HFF-Myc (cell line): Measurements from ENCODE around the gene CNIH4.
A peak's percentile ranks its signal among the peaks of the same experiment; 100 is the strongest.
"Not testable (repeated sequence)": the region's sequence is repeated elsewhere in the genome, so short reads cannot be mapped to it uniquely, and the experiment has no call there.

Experiments used
- DNase-seq: peaks from one replicate; pipeline ENCODE4 v3.0.0-alpha.2; 2011; ENCODE audit warnings: low read depth; ENCODE audit errors: extremely low read depth
- H3K4me3 ChIP-seq: replicated peaks from 2 replicates; pipeline ENCODE4 v1.5.1; 2011; ENCODE audit warnings: low read depth, mild to moderate bottlenecking, control low read depth, low read length
- TF ChIP-seq, protein P1 (sequence below): IDR thresholded peaks from 2 replicates; pipeline ENCODE4 v1.5.1; 2012; ENCODE audit warnings: mild to moderate bottlenecking, low read depth, low read length, control low read depth; ENCODE audit errors: missing control alignments

The CNIH4 gene

DNA sequence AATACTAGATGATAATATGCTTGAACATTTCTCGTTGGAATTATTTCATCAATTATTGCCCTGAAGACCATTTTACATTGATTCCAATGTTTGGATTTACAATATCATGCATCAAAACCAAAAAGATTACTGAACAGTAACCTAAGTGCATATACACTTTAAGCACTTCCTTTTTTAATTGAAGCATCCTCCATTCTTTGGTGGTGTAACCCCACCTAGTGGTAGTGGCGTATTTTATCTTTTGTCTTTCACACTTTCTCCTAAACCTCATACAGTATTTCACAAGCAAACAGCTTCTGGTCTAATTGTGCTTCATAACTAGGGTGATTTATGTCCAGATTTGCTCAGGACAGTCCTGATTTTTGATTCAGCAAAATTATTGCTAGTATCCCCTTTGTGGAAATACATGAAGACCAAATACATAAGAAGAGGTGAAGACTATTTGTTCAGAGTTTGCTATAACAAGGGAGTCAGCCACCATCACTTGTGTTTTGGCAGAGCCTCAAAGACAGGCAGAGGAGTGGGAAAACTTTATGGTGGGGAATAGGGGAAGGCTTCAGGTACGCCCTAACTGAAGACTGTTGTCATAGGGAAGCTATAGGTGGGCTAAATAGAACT is 23.3 kb upstream of the CNIH4 start:
- H3K4me3 ChIP-seq, result no peak overlapping the region
- TF ChIP-seq, protein P1, sequence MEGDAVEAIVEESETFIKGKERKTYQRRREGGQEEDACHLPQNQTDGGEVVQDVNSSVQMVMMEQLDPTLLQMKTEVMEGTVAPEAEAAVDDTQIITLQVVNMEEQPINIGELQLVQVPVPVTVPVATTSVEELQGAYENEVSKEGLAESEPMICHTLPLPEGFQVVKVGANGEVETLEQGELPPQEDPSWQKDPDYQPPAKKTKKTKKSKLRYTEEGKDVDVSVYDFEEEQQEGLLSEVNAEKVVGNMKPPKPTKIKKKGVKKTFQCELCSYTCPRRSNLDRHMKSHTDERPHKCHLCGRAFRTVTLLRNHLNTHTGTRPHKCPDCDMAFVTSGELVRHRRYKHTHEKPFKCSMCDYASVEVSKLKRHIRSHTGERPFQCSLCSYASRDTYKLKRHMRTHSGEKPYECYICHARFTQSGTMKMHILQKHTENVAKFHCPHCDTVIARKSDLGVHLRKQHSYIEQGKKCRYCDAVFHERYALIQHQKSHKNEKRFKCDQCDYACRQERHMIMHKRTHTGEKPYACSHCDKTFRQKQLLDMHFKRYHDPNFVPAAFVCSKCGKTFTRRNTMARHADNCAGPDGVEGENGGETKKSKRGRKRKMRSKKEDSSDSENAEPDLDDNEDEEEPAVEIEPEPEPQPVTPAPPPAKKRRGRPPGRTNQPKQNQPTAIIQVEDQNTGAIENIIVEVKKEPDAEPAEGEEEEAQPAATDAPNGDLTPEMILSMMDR, result peak; percentile 58
- peak; percentile 22 for DNase-seq

DNA sequence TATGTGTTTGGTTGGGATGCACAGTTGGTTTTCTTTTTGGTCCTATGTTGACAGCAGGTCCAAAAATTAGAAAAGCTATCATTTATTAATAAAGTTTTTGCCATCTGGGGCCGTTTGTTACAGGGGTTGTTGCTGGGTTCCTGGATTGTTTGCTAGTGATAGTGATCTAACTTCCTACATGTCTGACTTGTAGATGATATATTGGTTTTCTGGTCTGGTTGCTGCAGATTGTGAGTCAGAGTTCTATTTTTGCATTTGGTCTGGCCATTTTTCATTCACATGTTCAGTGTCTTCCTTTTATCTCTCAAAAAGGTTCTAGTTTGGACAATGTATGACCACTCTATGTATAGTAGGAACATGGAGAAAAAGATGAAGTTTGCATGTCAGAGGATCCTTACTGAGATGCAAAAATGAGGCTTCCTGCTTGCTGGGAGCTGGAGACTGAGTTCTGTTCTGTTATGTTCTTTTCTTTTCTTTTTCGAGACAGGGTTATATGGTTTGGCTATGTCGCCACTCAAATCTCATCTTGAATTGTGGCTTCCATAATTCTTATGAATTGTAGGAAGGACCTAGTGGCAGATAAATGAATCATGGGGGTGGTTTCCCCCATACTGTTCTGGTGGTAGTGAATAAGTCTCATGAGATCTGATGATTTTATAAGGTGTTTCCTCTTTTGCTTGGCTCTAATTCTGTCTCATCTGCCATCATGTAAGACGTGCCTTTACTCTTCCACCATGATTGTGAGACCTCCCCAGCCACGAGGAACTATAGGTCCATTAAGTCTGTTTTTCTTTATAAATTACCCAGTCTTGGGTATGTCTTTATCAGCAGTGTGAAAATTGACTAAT is 22.5 kb upstream of the CNIH4 start:
- no peak for DNase-seq
- H3K4me3 ChIP-seq, result no peak overlapping the region
- TF ChIP-seq, protein P1, result no peak

DNA sequence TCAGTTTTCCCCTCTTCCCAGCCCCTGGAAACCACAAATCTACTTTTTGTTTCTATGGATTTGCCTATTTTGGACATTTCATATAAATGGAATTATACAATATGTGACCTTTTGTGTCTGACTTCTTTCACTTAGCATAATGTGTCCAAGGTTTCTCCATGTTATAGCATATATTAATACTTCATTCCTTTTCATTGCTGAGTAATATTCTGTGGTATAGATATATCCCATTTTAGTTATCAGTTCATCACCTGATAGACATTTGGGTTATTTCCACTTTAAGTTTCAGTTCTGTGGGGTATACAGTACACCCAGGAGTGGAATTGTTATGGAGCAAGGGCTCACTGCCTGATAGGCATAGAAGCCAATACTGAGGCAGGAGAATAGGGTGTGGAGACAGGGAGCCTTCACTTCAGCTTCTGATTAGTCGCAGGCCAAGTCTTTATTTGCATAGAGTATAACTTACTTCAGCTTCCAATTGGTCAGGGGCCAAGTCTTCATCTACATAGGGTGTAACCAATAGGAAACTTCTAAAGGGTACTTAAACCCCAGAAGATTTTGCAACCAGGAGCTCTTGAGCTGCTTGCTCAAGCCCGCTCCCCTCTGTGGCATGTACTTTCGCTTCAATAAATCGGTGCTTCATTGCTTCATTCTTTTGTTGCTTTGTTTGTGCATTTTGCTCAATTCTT is 18.4 kb upstream of the CNIH4 start:
- H3K4me3 ChIP-seq, result no peak overlapping the region
- DNase-seq, result no peak
- TF ChIP-seq, protein P1, result no peak

DNA sequence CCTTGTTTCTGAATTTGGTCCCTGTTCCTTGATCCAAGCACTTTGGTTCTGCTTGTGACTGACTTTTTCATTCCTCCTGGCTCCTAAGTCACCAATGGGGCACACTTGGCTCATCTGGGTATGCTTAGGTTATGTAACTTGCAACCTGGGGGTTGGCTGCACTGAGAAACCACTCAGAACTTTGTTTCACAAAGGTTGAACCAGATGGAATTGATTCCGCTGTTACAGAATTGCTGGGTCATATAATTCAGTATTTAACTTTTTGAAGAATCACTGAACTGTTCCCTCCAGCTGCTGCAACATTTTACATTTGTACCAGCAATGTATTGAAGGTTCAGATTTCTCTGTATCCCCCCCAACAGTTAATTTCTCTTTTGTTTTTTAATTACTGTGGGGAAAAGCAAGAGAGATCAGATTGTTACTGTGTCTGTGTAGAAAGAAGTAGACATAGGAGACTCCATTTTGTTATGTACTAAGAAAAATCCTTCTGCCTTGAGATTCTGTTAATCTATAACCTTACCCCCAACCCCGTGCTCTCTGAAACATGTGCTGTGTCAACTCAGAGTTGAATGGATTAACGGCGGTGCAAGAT is 17.1 kb upstream of the CNIH4 start:
- H3K4me3 ChIP-seq, result no peak overlapping the region
- no peak for DNase-seq
- TF ChIP-seq, protein P1, result no peak

DNA sequence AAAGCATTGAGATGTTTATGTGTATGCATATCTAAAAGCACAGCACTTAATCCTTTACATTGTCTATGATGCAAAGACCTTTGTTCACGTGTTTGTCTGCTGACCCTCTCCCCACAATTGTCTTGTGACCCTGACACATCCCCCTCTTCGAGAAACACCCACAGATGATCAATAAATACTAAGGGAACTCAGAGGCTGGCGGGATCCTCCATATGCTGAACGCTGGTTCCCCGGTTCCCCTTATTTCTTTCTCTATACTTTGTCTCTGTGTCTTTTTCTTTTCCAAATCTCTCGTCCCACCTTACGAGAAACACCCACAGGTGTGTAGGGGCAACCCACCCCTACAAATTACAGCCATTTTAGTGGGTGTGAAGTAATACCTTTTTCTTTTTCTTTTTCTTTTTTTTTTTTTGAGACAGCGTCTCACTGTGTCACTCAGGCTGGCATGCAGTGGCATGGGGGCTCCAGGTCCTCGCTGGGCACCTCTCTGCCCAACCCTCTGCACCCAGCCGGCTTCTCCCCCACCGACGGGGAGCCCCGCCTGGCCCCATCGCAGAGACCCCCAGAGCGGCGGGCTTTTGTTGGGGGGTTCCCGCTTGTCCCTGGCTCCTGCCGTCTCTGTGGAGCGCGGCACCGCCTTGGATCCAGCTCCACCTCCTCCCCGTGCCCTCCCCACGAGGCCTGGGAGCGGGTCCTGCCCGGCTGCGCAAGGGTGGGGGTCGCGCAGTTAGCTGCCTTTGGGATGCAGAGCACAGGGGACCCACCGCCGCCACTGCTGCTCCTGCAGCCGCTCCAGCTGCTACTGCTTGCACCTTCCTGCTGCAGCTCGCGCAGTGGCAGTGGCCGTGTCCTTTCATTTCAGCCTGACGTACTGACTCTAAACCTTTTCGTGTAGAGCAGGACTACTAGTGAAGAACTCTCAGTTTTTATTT is 16.0 kb upstream of the CNIH4 start:
- H3K4me3 ChIP-seq, result peak overlapping the region; percentile 43
- not testable (repeated sequence) for DNase-seq

DNA sequence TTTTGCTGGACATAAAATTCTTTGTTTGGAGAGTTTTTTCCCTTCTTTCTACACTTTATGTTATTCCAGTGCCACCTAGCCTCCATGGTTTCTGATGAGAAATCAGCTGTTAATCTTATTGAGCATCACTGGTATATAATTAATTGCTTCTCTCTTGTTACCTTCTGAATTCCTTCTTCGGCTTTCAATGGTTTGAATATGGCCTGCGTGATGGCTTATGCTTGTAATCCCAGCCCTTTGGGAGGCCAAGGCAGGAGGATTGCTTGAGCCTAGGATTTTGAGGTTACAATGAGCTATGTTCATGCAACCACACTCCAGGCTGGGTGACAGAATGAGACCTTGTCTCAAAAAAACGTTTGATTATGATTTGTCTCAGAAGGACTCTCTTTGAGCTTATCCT is 13.0 kb upstream of the CNIH4 start:
- no peak overlapping the region for H3K4me3 ChIP-seq

More for the DNA sequence above, 13.0 kb upstream of the CNIH4 start:
- DNase-seq, result no peak
- TF ChIP-seq, protein P1, result no peak
